HCT116 (cell line): Measurements from ENCODE around the gene RGCC.

Experiments
- EZH2phosphoT487 ChIP-seq: fragments of 200-600 bp; IDR thresholded peaks from 2 replicates; pipeline ENCODE4 v1.6.1; 2018; ENCODE audit warnings: antibody characterized with exemption, borderline replicate concordance
- JUND ChIP-seq: IDR thresholded peaks from 2 replicates; pipeline ENCODE4 v1.6.1; 2012
- YY1 ChIP-seq: IDR thresholded peaks from 2 replicates; pipeline ENCODE4 v1.6.1; 2011; ENCODE audit warnings: low read length, low read depth, moderate library complexity, mild to moderate bottlenecking; ENCODE audit not compliant: insufficient replicate concordance; ENCODE audit errors: extremely low read depth
- ZNF274 ChIP-seq: fragments of 200-500 bp; sonication (Bioruptor generic); IDR thresholded peaks from 2 replicates; pipeline ENCODE4 v1.6.1; 2014; ENCODE audit warnings: mild to moderate bottlenecking, low read depth, low read length, inconsistent platforms
- TF ChIP-seq, protein P1 (sequence below): IDR thresholded peaks from 2 replicates; pipeline ENCODE4 v1.6.1; 2012; ENCODE audit warnings: low read depth

DNA sequence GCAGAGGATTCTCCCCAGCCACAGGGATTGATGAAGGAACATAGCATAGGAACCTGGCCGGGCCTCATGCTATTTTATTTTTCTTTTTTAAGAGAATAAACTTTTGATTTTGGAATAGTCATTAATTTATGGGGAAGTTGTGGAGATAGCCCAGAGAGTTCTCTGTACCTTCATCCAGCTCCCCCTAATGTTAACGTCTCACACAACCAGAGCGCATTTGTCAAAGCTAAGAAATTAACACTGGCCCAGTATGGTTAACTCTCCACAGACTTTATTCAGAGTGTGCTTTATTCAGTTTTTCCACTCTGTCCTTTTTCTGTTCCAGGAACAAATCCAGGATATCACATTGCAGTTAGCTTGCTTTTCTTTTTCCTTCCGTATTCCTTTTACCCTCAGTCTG, 59.4 kb downstream of the RGCC start:
- TF ChIP-seq ZNF274 (no peak), EZH2phosphoT487 (no peak), YY1 (no peak), JUND (no peak)
- TF ChIP-seq, protein P1, sequence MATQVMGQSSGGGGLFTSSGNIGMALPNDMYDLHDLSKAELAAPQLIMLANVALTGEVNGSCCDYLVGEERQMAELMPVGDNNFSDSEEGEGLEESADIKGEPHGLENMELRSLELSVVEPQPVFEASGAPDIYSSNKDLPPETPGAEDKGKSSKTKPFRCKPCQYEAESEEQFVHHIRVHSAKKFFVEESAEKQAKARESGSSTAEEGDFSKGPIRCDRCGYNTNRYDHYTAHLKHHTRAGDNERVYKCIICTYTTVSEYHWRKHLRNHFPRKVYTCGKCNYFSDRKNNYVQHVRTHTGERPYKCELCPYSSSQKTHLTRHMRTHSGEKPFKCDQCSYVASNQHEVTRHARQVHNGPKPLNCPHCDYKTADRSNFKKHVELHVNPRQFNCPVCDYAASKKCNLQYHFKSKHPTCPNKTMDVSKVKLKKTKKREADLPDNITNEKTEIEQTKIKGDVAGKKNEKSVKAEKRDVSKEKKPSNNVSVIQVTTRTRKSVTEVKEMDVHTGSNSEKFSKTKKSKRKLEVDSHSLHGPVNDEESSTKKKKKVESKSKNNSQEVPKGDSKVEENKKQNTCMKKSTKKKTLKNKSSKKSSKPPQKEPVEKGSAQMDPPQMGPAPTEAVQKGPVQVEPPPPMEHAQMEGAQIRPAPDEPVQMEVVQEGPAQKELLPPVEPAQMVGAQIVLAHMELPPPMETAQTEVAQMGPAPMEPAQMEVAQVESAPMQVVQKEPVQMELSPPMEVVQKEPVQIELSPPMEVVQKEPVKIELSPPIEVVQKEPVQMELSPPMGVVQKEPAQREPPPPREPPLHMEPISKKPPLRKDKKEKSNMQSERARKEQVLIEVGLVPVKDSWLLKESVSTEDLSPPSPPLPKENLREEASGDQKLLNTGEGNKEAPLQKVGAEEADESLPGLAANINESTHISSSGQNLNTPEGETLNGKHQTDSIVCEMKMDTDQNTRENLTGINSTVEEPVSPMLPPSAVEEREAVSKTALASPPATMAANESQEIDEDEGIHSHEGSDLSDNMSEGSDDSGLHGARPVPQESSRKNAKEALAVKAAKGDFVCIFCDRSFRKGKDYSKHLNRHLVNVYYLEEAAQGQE, result no peak
